ENCODE measurements around the gene AIFM3. TPM values are rescaled to one million over a fixed set of nuclear protein-coding genes. Genes with fewer than 3 reads are reported as not detected.

AIFM3 gene
- total and polyA plus RNA-seq, 2 donors (not counting 3 experiments of a cell fraction or from before 2014, with no cell fraction given), result 0.15 TPM; not detected in 1

DNA sequence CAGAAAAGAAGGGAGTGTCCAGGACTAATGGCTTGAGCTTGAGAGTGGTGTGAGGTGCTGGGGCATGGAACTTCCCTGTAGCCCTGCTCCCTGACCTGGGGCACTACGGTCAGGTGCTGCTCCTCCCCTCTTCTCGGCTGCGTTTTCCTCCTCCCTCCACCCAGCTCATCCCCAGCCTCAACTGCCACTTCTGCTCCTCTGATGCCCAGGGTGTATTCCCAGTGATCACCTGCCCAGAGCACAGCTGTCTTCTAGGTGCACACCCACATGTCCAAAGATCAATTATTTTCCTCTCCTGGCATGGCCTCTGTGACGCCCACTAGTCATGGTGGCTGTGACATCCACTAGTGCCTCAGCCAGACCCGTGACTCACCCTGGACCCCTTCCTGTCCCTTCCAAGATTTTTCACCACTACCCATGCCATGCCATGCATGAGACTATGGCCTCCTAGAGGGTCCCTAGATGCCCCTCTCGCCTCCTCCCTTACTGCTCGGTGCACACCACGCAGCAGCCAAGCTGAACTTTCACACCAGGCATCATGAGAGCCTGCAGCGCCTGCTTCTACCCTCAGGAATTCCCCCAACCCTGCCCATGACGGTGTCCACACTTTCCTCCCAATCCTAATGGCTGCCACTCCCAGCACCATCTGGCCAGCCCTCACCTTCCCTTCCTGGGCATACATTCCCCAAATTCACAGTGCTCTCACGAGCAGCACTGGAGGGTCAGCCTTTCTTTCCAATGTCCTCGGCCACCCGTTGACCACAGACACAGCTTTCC, 49.8 kb downstream of the AIFM3 start:
- CTCF ChIA-PET, result interaction anchor here (0.6 to 0.7 kb wide), 3 partner anchors 29 to 1892 kb away, joined by 3 to 5 read pairs (median 3); no protein-coding TSS in a partner anchor
- Histone ChIP-seq H3K79me2 (ENCODE audit: control insufficient read depth, insufficient read depth, low read length) (no peaks in the 10 kb centered on the region), H4K20me1 (replicated peaks; ENCODE audit: control insufficient read depth, extremely low read depth, insufficient read depth, low read length) (no peaks in the 10 kb centered on the region), H3K9ac (replicated peaks; ENCODE audit: extremely low read depth, insufficient read depth, low read length) (no peak overlapping the region), H3K36me3 (ENCODE audit: control insufficient read depth in 2 of 2, extremely low read depth in 1 of 2, insufficient read depth in 2 of 2, low read length in 2 of 2) (no peaks in the 10 kb centered on the region), H3K9me1 (replicated peaks; ENCODE audit: control insufficient read depth, extremely low read depth, insufficient read depth, low read length) (no peaks in the 10 kb centered on the region), H2AFZ (ENCODE audit: low read depth, low read length) (no peak overlapping the region), H3K27me3 (ENCODE audit: control insufficient read depth in 2 of 2, insufficient read depth in 2 of 2, low read length in 2 of 2) (no peaks in the 10 kb centered on the region), H3K4me1 (ENCODE audit: control insufficient read depth, extremely low read depth, insufficient read depth, low read length) (peaks cover 13% of the 10 kb centered on the region), H3K4me3 (replicated peaks in 1 of 3; ENCODE audit: insufficient read depth in 1 of 3, low read depth in 1 of 3, low read length in 3 of 3) (no peak overlapping the region), H3K9me3 (replicated peaks; ENCODE audit: control insufficient read depth, insufficient read depth, low read length) (no peaks in the 10 kb centered on the region), H3K4me2 (ENCODE audit: insufficient read depth, low read length) (no peak overlapping the region), H3K27ac (ENCODE audit: insufficient read depth, low read depth, low read length) (no peak overlapping the region)
- FAIRE-seq (no peak), DNase-seq (ENCODE audit: low read depth, low spot score) (no peak)
- POLR2A ChIA-PET, result no interaction called here
- intact Hi-C loops (cut with micrococcal nuclease), result no loop called here
- no TSS peak for BruUV-seq (replicated peaks)
- dilution Hi-C loops (cut with MboI; ENCODE audit: extremely low pct_ligation_motif_present, low sequenced_read_pairs), result no loop called here
- TF ChIP-seq MYC (IDR thresholded peaks at IDR 0.05; ENCODE audit: low read depth, low read length), result no peak
- TF ChIP-seq POLR2A (IDR thresholded peaks at IDR 0.05; ENCODE audit: low read depth, low read length), result no peak
- TF ChIP-seq EZH2 (IDR thresholded peaks at IDR 0.05; ENCODE audit: borderline replicate concordance, low read depth, low read length, severe bottlenecking), result no peak
- TF ChIP-seq GATA2 (IDR thresholded peaks at IDR 0.05; ENCODE audit: insufficient read depth, insufficient read length, low read depth, low read length), result no peak
- no peak for TF ChIP-seq CTCF (IDR thresholded peaks at IDR 0.05; ENCODE audit: extremely low read depth in 1 of 2, insufficient read depth in 1 of 2, low read depth in 1 of 2, low read length in 2 of 2)
- TF ChIP-seq POLR2AphosphoS5 (IDR thresholded peaks at IDR 0.05; ENCODE audit: insufficient read depth, low read depth, low read length), result no peak
- no peak for TF ChIP-seq JUN (IDR thresholded peaks at IDR 0.05; ENCODE audit: borderline replicate concordance, insufficient read depth, insufficient read length, low read depth)
- no peak for TF ChIP-seq FOS (IDR thresholded peaks at IDR 0.05; ENCODE audit: borderline replicate concordance, insufficient read depth, low read length)
- TF ChIP-seq MAX (IDR thresholded peaks at IDR 0.05; ENCODE audit: insufficient read depth, insufficient read length), result no peak

All from endothelial cell of umbilical vein (primary cell).